ENCODE data around the gene PPP1R14C.

Gene PPP1R14C

GRCh38 chr6:150276168-150276936, 133.5 kb downstream of the PPP1R14C start:
- intact Hi-C loops (cut with DNase I) = no loop called here
- no peak for DNase-seq

GRCh38 chr6:150276937-150277742, 134.3 kb downstream of the PPP1R14C start:
- peak in 23 of 42 donors; percentile 11 to 73 (median 36) for DNase-seq
- intact Hi-C loops (cut with DNase I) = no loop called here

- intact Hi-C loops (cut with DNase I) = no loop called here
Observed at GRCh38 chr6:150279533-150279932, 136.7 kb downstream of the PPP1R14C start.

GRCh38 chr6:150280703-150281102, 137.9 kb downstream of the PPP1R14C start:
- intact Hi-C loops (cut with DNase I) = no loop called here

More at GRCh38 chr6:150279533-150279932, 136.7 kb downstream of the PPP1R14C start:
- DNase-seq = no peak

GRCh38 chr6:150281767-150282166, 138.9 kb downstream of the PPP1R14C start:
- intact Hi-C loops (cut with DNase I) = no loop called here
- no peak for DNase-seq

More at GRCh38 chr6:150280703-150281102, 137.9 kb downstream of the PPP1R14C start:
- DNase-seq = no peak

GRCh38 chr6:150282806-150283205, 140.0 kb downstream of the PPP1R14C start:
- DNase-seq = no peak
- intact Hi-C loops (cut with DNase I) = no loop called here

- intact Hi-C loops (cut with DNase I) = no loop called here
- DNase-seq = no peak
Observed at GRCh38 chr6:150286460-150286859, 143.6 kb downstream of the PPP1R14C start.

GRCh38 chr6:150286912-150287311, 144.1 kb downstream of the PPP1R14C start:
- DNase-seq = no peak
- intact Hi-C loops (cut with DNase I) = no loop called here

- no peak for DNase-seq
- intact Hi-C loops (cut with DNase I) = no loop called here
Observed at GRCh38 chr6:150288456-150288855, 145.6 kb downstream of the PPP1R14C start.

- intact Hi-C loops (cut with DNase I) = no loop called here
- no peak for DNase-seq
Observed at GRCh38 chr6:150289454-150290071, 146.7 kb downstream of the PPP1R14C start.

GRCh38 chr6:150290429-150290828, 147.6 kb downstream of the PPP1R14C start:
- peak; percentile 36 to 93 (median 72) for DNase-seq
- intact Hi-C loops (cut with DNase I) = no loop called here

GRCh38 chr6:150291968-150292710, 149.3 kb downstream of the PPP1R14C start:
- intact Hi-C loops (cut with DNase I) = no loop called here
- DNase-seq = no peak

- intact Hi-C loops (cut with DNase I) = no loop called here
- no peak for DNase-seq
Observed at GRCh38 chr6:150293019-150293418, 150.2 kb downstream of the PPP1R14C start.

GRCh38 chr6:150293423-150294173, 150.8 kb downstream of the PPP1R14C start:
- intact Hi-C loops (cut with DNase I) = no loop called here
- peak in 24 of 42 donors; percentile 8 to 75 (median 36) for DNase-seq

- intact Hi-C loops (cut with DNase I) = no loop called here
- no peak for DNase-seq
Observed at GRCh38 chr6:150296890-150297289, 154.0 kb downstream of the PPP1R14C start.

- no peak for DNase-seq
- intact Hi-C loops (cut with DNase I) = no loop called here
Observed at GRCh38 chr6:150297327-150298029, 154.6 kb downstream of the PPP1R14C start.

- DNase-seq = no peak
- intact Hi-C loops (cut with DNase I) = no loop called here
Observed at GRCh38 chr6:150298030-150298380, 155.2 kb downstream of the PPP1R14C start.

GRCh38 chr6:150298676-150299075, 155.8 kb downstream of the PPP1R14C start:
- intact Hi-C loops (cut with DNase I) = no loop called here

More at GRCh38 chr6:150298676-150299075, 155.8 kb downstream of the PPP1R14C start:
- DNase-seq = no peak
